ENCODE data around the gene LHX2. TPM values are rescaled to one million over a fixed set of nuclear protein-coding genes. Genes with fewer than 3 reads are reported as not detected.

LHX2 gene
- total and polyA plus RNA-seq, 9 of the 15 experiments (the other 6 are each of a cell fraction or from before 2014, with no cell fraction given): 0.07 TPM; not detected in 8

- H3K9me1 ChIP-seq (ENCODE audit: control insufficient read depth, insufficient read depth, low read length): no peaks in the 10 kb centered on the region
- ChIA-PET POLR2A (interaction anchor here (0.9 kb wide), 1 partner anchor 21 kb away, joined by 3 read pairs; no protein-coding TSS in a partner anchor), CTCF (ENCODE audit: low intra/inter-chr PET ratio) (no interaction called here)
- peaks cover 0 to 34% of the 10 kb centered on the region in 2 experiments; a peak in 2 of 5 replicates for H3K4me1 ChIP-seq (replicated peaks in 1 of 2; ENCODE audit: control insufficient read depth in 2 of 2, insufficient read depth in 2 of 2, low read length in 2 of 2)
- peaks cover 52 to 63% of the 10 kb centered on the region in 2 experiments for H3K27me3 ChIP-seq (ENCODE audit: control insufficient read depth in 2 of 2, insufficient read depth in 2 of 2, low read length in 2 of 2)
- ATAC-seq: no peak
- H3K36me3 ChIP-seq (ENCODE audit: control insufficient read depth, insufficient read depth, low read length): no peaks in the 10 kb centered on the region
- TF ChIP-seq HMGN3 (IDR thresholded peaks at IDR 0.05; ENCODE audit: borderline replicate concordance, extremely low read depth, insufficient read length, low read depth, low read length) (no peak), CBX8 (IDR thresholded peaks at IDR 0.05; ENCODE audit: borderline replicate concordance, extremely low read depth, low read depth, low read length, poor library complexity, severe bottlenecking) (no peak), CC2D1A (IDR thresholded peaks at IDR 0.05) (no peak), ZNF280A (IDR thresholded peaks at IDR 0.05; ENCODE audit: low read depth, partially characterized antibody) (no peak), DACH1 (IDR thresholded peaks at IDR 0.05; ENCODE audit: partially characterized antibody) (no peak), ZNF655 (CRISPR knock-in tag; IDR thresholded peaks at IDR 0.05) (no peak), ZNF57 (CRISPR knock-in tag; IDR thresholded peaks at IDR 0.05) (no peak), ZNF134 (CRISPR knock-in tag; conservative IDR thresholded peaks at IDR 0.05) (no peak), ZNF644 (tag; IDR thresholded peaks at IDR 0.05; ENCODE audit: low read depth) (no peak), MAFK (IDR thresholded peaks at IDR 0.05; ENCODE audit: low read length) (no peak)
- no TSS peak for BruUV-seq (replicated peaks)
- WGBS (ENCODE audit: insufficient coverage, low coverage, missing lambda C conversion rate): 9% methylated on average over 23 of the region's 25 CpGs
- no peaks in the 10 kb centered on the region for H3K79me2 ChIP-seq (ENCODE audit: control insufficient read depth, insufficient read depth, low read length)
- H3K4me2 ChIP-seq (ENCODE audit: insufficient read depth, low read length): no peak overlapping the region
- no peak overlapping the region for H2AFZ ChIP-seq (ENCODE audit: low read depth, low read length)
- in situ Hi-C loops (cut with MboI): no loop called here
- no peak overlapping the region for H3K9ac ChIP-seq (ENCODE audit: insufficient read depth in 1 of 2, low read depth in 2 of 2, low read length in 2 of 2)
- H3K27ac ChIP-seq (ENCODE audit: extremely low read depth, low read depth, low read length): no peak overlapping the region
- intact Hi-C loops (cut with micrococcal nuclease): no loop called here
- H3K9me3 ChIP-seq (replicated peaks; ENCODE audit: control insufficient read depth, insufficient read depth, low read depth, low read length): no peaks in the 10 kb centered on the region
- DNase-seq (ENCODE audit: extremely low read depth in 1 of 4, low spot score in 3 of 4): no peak
- H3K4me3 ChIP-seq: no peak overlapping the region
- no peak for FAIRE-seq
- peaks cover 5% of the 10 kb centered on the region; the same call in 1 of the 2 replicates for H4K20me1 ChIP-seq (replicated peaks; ENCODE audit: control insufficient read depth, insufficient read depth, low read length)
These were observed 3.8 kb upstream of the LHX2 start for GRCh38 chr9:124007565-124008302.
